GM19455 (cell line): ENCODE data around the gene CLDN24.
"Not testable (repeated sequence)": the region's sequence is repeated elsewhere in the genome, so short reads cannot be mapped to it uniquely, and the experiment has no call there.

Source experiments
- ATAC-seq: cut with Tn5 transposase; IDR thresholded peaks from one replicate; pipeline ENCODE4 v1.9.1; 2021; ENCODE audit not compliant: unreplicated experiment

The CLDN24 gene

GRCh38 chr4:183347566-183347965 lies 25.3 kb upstream of the CLDN24 start:
- no peak for ATAC-seq

DNA sequence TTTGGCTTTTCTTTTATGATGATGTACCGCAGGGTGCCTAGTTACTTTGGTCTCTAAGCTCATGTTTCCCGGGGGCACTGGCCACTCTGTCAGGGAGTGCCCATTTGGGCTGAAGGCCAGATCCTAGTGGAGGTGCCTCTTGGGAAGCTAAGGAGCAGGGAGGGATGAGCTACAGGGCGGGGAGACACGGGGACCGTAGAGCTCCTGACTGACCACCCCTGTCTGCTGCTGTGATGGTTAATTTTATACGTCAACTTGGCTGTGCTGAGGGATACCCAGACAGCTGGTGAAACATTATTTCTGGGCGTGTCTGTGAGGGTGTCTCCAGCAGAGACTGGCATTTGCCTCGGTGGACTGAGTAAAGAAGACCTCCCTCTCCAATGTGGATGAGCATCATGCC lies 24.9 kb upstream of the CLDN24 start:
- no peak for ATAC-seq

DNA sequence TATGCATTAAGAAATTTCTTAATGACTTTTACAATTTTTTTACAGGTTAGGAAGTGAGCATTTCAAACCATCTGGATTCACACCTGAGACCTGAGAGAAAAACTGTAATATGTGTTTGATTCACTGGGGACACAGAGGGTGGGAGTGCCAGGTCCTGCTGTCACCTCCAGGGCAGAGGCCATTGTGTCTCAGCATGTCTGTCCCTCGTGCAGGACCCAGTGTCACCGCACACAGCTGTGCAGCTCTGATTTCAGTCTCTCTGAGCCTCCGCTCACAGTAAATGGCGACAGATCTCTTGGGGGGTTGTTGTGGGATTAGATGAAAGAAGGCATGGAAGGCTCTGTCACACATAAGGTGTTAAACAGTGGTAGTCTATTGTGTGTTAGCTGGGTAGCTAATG lies 23.0 kb upstream of the CLDN24 start:
- ATAC-seq, result no peak

DNA sequence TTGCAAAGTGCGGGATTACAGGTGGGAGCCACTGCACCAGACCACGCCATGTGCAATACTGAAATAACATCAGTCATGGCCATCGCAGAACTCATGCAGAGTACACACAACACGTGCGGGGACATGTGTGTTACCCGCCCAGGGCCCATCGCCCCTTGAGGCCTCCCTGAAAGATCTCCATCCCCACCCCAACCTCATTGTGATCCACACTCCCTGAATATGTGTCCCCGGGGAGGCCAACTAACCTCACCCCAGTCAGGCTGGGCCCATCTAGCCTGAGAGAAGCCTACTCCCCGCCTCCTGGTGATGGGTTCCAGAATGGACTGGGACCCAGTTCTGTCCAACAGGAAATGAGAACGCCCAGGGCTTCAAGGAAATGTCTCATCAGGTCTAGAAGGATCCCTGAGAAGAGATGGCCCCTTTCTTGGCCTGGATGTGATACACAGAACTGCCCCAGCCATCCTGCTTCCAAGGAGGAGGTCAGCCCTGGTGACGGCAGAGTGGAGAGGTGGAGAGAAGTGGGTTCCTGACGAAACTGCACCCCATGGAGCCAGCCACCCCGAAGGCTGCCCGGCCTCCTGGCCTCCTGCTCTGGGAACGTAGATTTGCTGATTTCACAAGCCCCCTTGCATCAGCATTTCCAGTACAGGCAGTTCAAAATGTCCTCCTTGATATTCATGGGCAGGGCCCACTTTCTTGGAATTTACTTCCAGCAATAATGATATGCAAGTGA lies 22.5 kb upstream of the CLDN24 start:
- ATAC-seq, result no peak

DNA sequence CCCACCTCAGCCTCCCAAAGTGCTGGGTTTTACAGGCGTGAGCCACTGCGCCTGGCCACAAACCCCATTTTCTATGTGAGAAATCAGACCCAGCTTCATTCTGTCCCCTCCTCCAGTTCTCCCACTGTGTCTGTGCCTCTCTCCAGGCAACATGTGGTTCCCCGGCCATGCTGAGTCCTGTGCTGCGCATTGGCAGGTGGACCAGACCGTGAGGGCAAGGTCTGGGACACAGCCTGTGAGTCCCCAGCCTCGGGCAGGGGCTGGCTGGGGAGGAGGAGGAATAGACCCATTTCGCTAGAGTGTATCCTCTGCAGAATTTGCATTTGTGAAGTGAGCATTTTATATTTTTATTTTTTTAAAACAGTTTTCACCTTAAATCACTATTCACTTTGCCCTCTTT lies 21.5 kb upstream of the CLDN24 start:
- ATAC-seq, result no peak

GRCh38 chr4:183342541-183343533 lies 20.6 kb upstream of the CLDN24 start:
- no peak for ATAC-seq

DNA sequence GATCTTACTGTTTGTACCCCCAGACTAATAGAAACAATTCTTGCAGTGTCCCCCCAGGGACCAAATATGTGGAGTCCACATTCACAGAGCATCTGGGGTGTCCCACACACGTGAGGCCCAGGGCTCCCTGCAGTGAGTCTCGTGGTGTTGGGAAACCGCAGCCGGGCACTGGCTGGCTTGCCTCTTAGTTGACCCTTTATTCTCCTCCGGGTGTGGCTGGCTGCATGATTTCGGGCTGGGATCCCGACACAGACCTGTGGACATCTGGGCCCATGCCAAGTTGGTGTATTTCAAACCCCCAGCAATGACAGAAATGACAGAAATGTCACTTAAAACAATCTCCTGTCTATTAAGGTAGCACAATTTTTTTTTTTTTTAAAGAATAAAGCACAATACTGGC lies 15.6 kb upstream of the CLDN24 start:
- ATAC-seq, result no peak

DNA sequence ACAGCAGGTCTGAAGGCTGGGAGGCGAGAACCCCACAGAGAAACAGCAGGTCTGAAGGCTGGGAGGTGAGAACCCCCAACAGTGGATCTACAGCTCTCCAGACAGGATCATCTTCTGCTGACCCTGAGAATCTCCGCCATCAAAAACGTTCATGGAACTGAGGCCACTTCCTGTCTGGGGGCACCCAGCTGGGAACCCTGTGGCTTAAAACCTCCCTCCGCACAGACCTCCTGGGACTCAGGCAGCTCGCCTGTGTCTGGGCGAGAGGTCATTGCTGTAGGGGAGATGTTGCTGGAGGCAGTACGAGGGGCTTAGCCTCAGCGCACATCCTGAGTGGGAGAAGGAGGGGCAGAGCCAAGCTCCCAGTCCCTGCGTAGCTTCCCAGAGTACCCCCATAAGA lies 15.1 kb upstream of the CLDN24 start:
- no peak for ATAC-seq

- ATAC-seq, result no peak
Measured at GRCh38 chr4:183335369-183335940, 13.2 kb upstream of the CLDN24 start.

GRCh38 chr4:183333983-183334382 lies 11.8 kb upstream of the CLDN24 start:
- no peak for ATAC-seq

DNA sequence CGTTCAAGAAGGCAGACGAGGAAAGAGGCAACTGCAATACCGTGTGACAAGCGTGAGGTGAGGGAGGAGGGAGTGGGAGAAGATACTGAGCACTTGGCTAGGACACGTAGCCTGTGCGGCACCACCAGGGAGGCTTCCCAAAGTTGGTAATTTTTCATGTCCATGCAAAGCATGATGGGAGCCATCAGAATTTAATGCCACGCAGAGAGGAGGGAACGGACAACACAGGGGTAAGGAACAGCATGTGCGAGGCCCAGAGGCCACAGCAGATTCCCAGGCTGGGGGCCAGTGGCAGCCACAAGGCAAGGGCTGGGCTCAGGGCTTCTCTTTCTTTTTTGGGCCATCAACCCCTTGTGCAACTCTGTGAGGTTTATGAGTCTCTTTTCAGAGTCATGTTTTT lies 11.0 kb upstream of the CLDN24 start:
- no peak for ATAC-seq

GRCh38 chr4:183332447-183332846 lies 10.2 kb upstream of the CLDN24 start:
- ATAC-seq, result no peak

DNA sequence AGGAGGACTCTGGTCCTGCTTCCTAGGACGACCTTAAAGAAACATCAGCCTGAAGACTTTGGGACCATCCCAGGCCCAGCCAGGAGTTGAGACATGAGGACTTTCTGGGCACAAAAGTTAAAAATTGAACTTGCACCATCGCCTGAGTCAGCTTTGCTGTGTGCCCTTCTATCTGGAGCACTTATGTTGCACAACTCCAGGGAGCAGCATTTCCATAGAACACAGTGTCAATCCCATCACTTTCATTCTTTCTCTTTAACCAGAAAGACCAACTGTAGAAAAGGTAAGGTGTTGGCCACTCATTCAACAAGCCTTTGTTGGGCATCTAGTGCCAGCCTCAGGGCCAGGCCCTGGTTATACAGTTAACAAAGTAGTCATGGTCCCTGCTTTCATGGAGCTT lies 8.6 kb upstream of the CLDN24 start:
- ATAC-seq, result no peak

GRCh38 chr4:183329954-183330742 lies 7.9 kb upstream of the CLDN24 start:
- ATAC-seq, result no peak

GRCh38 chr4:183329244-183329643 lies 7.0 kb upstream of the CLDN24 start:
- ATAC-seq, result no peak

- no peak for ATAC-seq
Measured at GRCh38 chr4:183328832-183329231, 6.6 kb upstream of the CLDN24 start.

- no peak for ATAC-seq
Measured at GRCh38 chr4:183327827-183328226, 5.6 kb upstream of the CLDN24 start.

GRCh38 chr4:183326853-183327252 lies 4.6 kb upstream of the CLDN24 start:
- ATAC-seq, result no peak

GRCh38 chr4:183326387-183326786 lies 4.2 kb upstream of the CLDN24 start:
- ATAC-seq, result not testable (repeated sequence)

DNA sequence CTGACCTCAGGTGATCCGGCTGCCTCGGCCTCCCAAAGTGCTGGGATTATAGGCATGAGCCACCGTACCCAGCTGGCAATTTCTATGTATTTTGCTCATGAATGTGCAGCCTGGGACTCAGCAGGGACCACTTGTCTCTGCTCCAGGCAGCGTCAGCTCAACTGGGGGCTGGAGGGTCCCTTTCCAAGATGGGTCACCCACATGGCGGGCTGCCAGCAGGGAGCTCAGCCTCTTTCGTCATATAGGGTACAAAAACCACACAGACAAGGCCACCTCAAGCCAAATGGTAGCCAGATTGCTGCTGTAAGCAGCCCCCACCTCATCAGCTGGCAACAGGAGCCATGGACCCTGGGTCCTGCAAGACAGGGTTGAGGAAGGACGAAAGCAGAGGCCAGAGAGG lies 2.4 kb upstream of the CLDN24 start:
- no peak for ATAC-seq

- ATAC-seq, result not testable (repeated sequence)
Measured at GRCh38 chr4:183324056-183324455, 1.8 kb upstream of the CLDN24 start.
